Caco-2 (cell line): ENCODE measurements around the gene SEC61G. TPM values are rescaled to one million over a fixed set of nuclear protein-coding genes. Genes with fewer than 3 reads are reported as not detected.
A peak's percentile ranks its signal among the peaks of the same experiment; 100 is the strongest.

Experiments
- BruUV-seq: library from RNA; stranded (reverse); fragments of 400-500 nt; replicated peaks from 2 replicates; lab custom pipeline; 2021; lab: Mats Ljungman, UMichigan
- CTCF ChIA-PET: fragments of 300-600 bp; sonication (Branson Sonifier 250); formaldehyde crosslinking; loops from one replicate; lab custom pipeline; 2022; ENCODE audit warnings: antibody characterized with exemption; lab: Charles Lee
- POLR2A ChIA-PET: fragments of 300-600 bp; sonication (Branson Sonifier 250); formaldehyde crosslinking; loops from one replicate; lab custom pipeline; 2022; ENCODE audit warnings: antibody characterized with exemption; lab: Charles Lee
- DNase-seq, 2 experiments: peaks; one replicate each; pipeline versions ENCODE4 v3.0.0 to v3.0.0-alpha.2; 2020 to 2022
- H3K27me3 ChIP-seq: replicated peaks from 2 replicates; pipeline ENCODE4 v1.6.0; 2011; ENCODE audit warnings: low read length; ENCODE audit not compliant: control insufficient read depth, insufficient read depth
- H3K36me3 ChIP-seq: 2 replicates; pipeline ENCODE4 v1.5.1; 2011; ENCODE audit warnings: low read length; ENCODE audit not compliant: control insufficient read depth, insufficient read depth
- H3K4me1 ChIP-seq: fragments of 250-450 bp; sonication (Bioruptor Pico); 2 replicates; pipeline ENCODE4 v1.5.1; 2020; ENCODE audit warnings: mild to moderate bottlenecking
- H3K4me3 ChIP-seq: 2 replicates; pipeline ENCODE4 v1.5.1; 2011; ENCODE audit warnings: low read depth, mild to moderate bottlenecking, control low read depth, low read length
- H3K9me3 ChIP-seq: fragments of 250-450 bp; sonication (Bioruptor Pico); 2 replicates; pipeline ENCODE4 v1.5.1; 2020; ENCODE audit warnings: mild to moderate bottlenecking, moderate library complexity
- H3K27ac Mint-ChIP-seq: one replicate; pipeline ENCODE4 v1.8.0; 2022; ENCODE audit warnings: mixed read lengths; ENCODE audit not compliant: unreplicated experiment
- H3K27me3 Mint-ChIP-seq: one replicate; pipeline ENCODE4 v1.8.0; 2022; ENCODE audit warnings: mixed read lengths; ENCODE audit not compliant: insufficient read depth, unreplicated experiment
- H3K36me3 Mint-ChIP-seq: one replicate; pipeline ENCODE4 v1.8.0; 2022; ENCODE audit warnings: mild to moderate bottlenecking, mixed read lengths; ENCODE audit not compliant: insufficient read depth, unreplicated experiment
- H3K4me1 Mint-ChIP-seq: one replicate; pipeline ENCODE4 v1.8.0; 2022; ENCODE audit warnings: low read depth, mixed read lengths; ENCODE audit not compliant: unreplicated experiment
- H3K4me3 Mint-ChIP-seq: one replicate; pipeline ENCODE4 v1.8.0; 2022; ENCODE audit warnings: mild to moderate bottlenecking, moderate library complexity, mixed read lengths; ENCODE audit not compliant: unreplicated experiment
- H3K9me3 Mint-ChIP-seq: one replicate; pipeline ENCODE4 v1.8.0; 2022; ENCODE audit warnings: mixed read lengths; ENCODE audit not compliant: unreplicated experiment
- CTCF ChIP-seq, 2 experiments: fragments of 200-600 bp in 1 of 2; IDR thresholded peaks; 1 replicate in 1 of 2; 2 replicates in 1 of 2; pipeline versions ENCODE4 v1.5.1 to v1.8.0; 2011 to 2022; ENCODE audit warnings: antibody characterized with exemption in 1 of 2, control low read depth in 1 of 2, inconsistent platforms in 1 of 2, low read depth in 1 of 2, low read length in 1 of 2, mild to moderate bottlenecking in 1 of 2, moderate library complexity in 1 of 2; ENCODE audit not compliant: insufficient read depth in 1 of 2, severe bottlenecking in 1 of 2, unreplicated experiment in 1 of 2
- intact Hi-C: fragments of 100-400 bp; cut with micrococcal nuclease; formaldehyde crosslinking; loops from one replicate; pipeline ENCODE4 v1.10.0; 2022; ENCODE audit not compliant: unreplicated experiment
- total RNA-seq: library from RNA; stranded (reverse); gene quantifications from 2 replicates; pipeline ENCODE4 v1.2.3, GENCODE V29; 2022

The SEC61G gene
- total RNA-seq, 1 experiment from 2014 or later, result 189 TPM

- Histone ChIP-seq H3K27me3 (no peaks in the 10 kb centered on the region), H3K4me3 (peak overlapping the region; percentile 17; the same call in 1 of the 2 replicates), H3K4me1 (no peaks in the 10 kb centered on the region), H3K9me3 (0 out of 2 replicates have a peak, but pooled peaks cover 3% of the 10 kb centered on the region), H3K36me3 (no peaks in the 10 kb centered on the region)
- no peaks in the 10 kb centered on the region for H3K4me1 Mint-ChIP-seq
- peaks cover 14% of the 10 kb centered on the region for H3K27me3 Mint-ChIP-seq
- H3K27ac Mint-ChIP-seq, result no peak overlapping the region
- H3K4me3 Mint-ChIP-seq, result peak overlapping the region; percentile 53
- no peak for TF ChIP-seq CTCF (IDR thresholded peaks at IDR 0.05; ENCODE audit: insufficient read depth in 1 of 2, low read depth in 1 of 2, low read length in 1 of 2, severe bottlenecking in 1 of 2, unreplicated experiment in 1 of 2)
- BruUV-seq, result no TSS peak
- intact Hi-C loops, result no loop called here
- DNase-seq, result peak in 1 of 2 experiments; percentile 13
- ChIA-PET POLR2A (no interaction called here), CTCF (no interaction called here)
- no peaks in the 10 kb centered on the region for H3K36me3 Mint-ChIP-seq
- H3K9me3 Mint-ChIP-seq, result no peaks in the 10 kb centered on the region
Observed at GRCh38 chr7:54725255-54725654, 33.8 kb downstream of the SEC61G start.

- no peaks in the 10 kb centered on the region for H3K4me1 Mint-ChIP-seq
- H3K9me3 ChIP-seq, result 0 out of 2 replicates have a peak, but pooled peaks cover 3% of the 10 kb centered on the region
- CTCF ChIA-PET, result no interaction called here
- intact Hi-C loops, result no loop called here
- peaks cover 10% of the 10 kb centered on the region for H3K9me3 Mint-ChIP-seq
- H3K36me3 Mint-ChIP-seq, result no peaks in the 10 kb centered on the region
- no peak overlapping the region for H3K4me3 Mint-ChIP-seq
- no peak overlapping the region for H3K27ac Mint-ChIP-seq
- no peaks in the 10 kb centered on the region for H3K27me3 ChIP-seq
- no peaks in the 10 kb centered on the region for H3K36me3 ChIP-seq
- no peaks in the 10 kb centered on the region for H3K4me1 ChIP-seq
- DNase-seq, result no peak
- TF ChIP-seq CTCF (IDR thresholded peaks at IDR 0.05; ENCODE audit: insufficient read depth in 1 of 2, low read depth in 1 of 2, low read length in 1 of 2, severe bottlenecking in 1 of 2, unreplicated experiment in 1 of 2), result no peak
- BruUV-seq, result no TSS peak
- peaks cover 17% of the 10 kb centered on the region for H3K27me3 Mint-ChIP-seq
- POLR2A ChIA-PET, result no interaction called here
- no peak overlapping the region for H3K4me3 ChIP-seq
Observed at GRCh38 chr7:54722502-54722901, 36.5 kb downstream of the SEC61G start.

- intact Hi-C loops, result no loop called here
Observed at GRCh38 chr7:54722026-54722425, 37.0 kb downstream of the SEC61G start.

More at GRCh38 chr7:54722026-54722425, 37.0 kb downstream of the SEC61G start:
- H3K27me3 ChIP-seq, result no peaks in the 10 kb centered on the region
- H3K4me1 ChIP-seq, result no peaks in the 10 kb centered on the region
- H3K4me3 Mint-ChIP-seq, result no peak overlapping the region
- H3K27me3 Mint-ChIP-seq, result peaks cover 16% of the 10 kb centered on the region
- ChIA-PET CTCF (no interaction called here), POLR2A (no interaction called here)
- H3K36me3 Mint-ChIP-seq, result no peaks in the 10 kb centered on the region
- no peaks in the 10 kb centered on the region for H3K36me3 ChIP-seq
- peaks cover 10% of the 10 kb centered on the region for H3K9me3 Mint-ChIP-seq
- H3K4me1 Mint-ChIP-seq, result no peaks in the 10 kb centered on the region
- TF ChIP-seq CTCF (IDR thresholded peaks at IDR 0.05; ENCODE audit: insufficient read depth in 1 of 2, low read depth in 1 of 2, low read length in 1 of 2, severe bottlenecking in 1 of 2, unreplicated experiment in 1 of 2), result no peak
- DNase-seq, result no peak
- H3K27ac Mint-ChIP-seq, result no peak overlapping the region
- H3K9me3 ChIP-seq, result 0 out of 2 replicates have a peak, but pooled peaks cover 3% of the 10 kb centered on the region
- H3K4me3 ChIP-seq, result no peak overlapping the region
- BruUV-seq, result no TSS peak
